Upper lobe of right lung (tissue), 1 donor: ENCODE data around the gene GK. TPM values are rescaled to one million over a fixed set of nuclear protein-coding genes. Genes with fewer than 3 reads are reported as not detected.

ENCODE experiments used
- ATAC-seq: fragments of 200-7000 bp; cut with Tn5 transposase; one replicate; pipeline ENCODE4 v1.9.1; 2020; ENCODE audit warnings: mild to moderate bottlenecking, moderate library complexity
- DNase-seq: peaks from one replicate; pipeline ENCODE4 v3.0.0-alpha.2; 2020
- H3K27ac ChIP-seq: fragments of 200-600 bp; one replicate; pipeline ENCODE4 v1.8.0; 2022
- H3K27me3 ChIP-seq: fragments of 200-600 bp; one replicate; pipeline ENCODE4 v1.8.0; 2022; ENCODE audit warnings: mild to moderate bottlenecking
- H3K36me3 ChIP-seq: fragments of 200-600 bp; one replicate; pipeline ENCODE4 v1.8.0; 2022
- H3K4me1 ChIP-seq: fragments of 200-600 bp; one replicate; pipeline ENCODE4 v1.8.0; 2022
- H3K4me3 ChIP-seq: fragments of 200-600 bp; one replicate; pipeline ENCODE4 v1.8.0; 2022; ENCODE audit warnings: mild to moderate bottlenecking
- H3K9me3 ChIP-seq: fragments of 200-600 bp; one replicate; pipeline ENCODE4 v1.8.0; 2022
- CTCF ChIP-seq: fragments of 200-600 bp; IDR thresholded peaks from one replicate; pipeline ENCODE4 v1.8.0; 2022; ENCODE audit warnings: antibody characterized with exemption
- intact Hi-C: fragments of 100-400 bp; cut with DNase I; formaldehyde crosslinking; loops from one replicate; pipeline ENCODE4 v1.11.0; 2022
- total RNA-seq: library from RNA; stranded (reverse); fragmentation: NEBNext Ultra II Directional; extraction: Animal tissue kit (Norgen Biotek cat#: 25700); gene quantifications from one replicate; pipeline ENCODE4 v1.2.1, GENCODE V29; 2021
- donor health status: DM: no; HTN: yes; CAD: no; lungs with severe emphysema.

The GK gene
- total RNA-seq, 1 donor from 2014 or later: 48.3 TPM

GRCh38 chrX:30714138-30714537 is 60.9 kb downstream of the GK start:
- DNase-seq: no peak
- ATAC-seq: no peak
- no peak overlapping the region for H3K27ac ChIP-seq
- H3K36me3 ChIP-seq: peaks cover 3% of the 10 kb centered on the region
- TF ChIP-seq CTCF: no peak
- H3K27me3 ChIP-seq: no peaks in the 10 kb centered on the region
- H3K4me3 ChIP-seq: no peak overlapping the region
- intact Hi-C loops: no loop called here
- H3K9me3 ChIP-seq: no peaks in the 10 kb centered on the region
- no peaks in the 10 kb centered on the region for H3K4me1 ChIP-seq

- no peak for DNase-seq
- ATAC-seq: no peak
- no peak overlapping the region for H3K4me3 ChIP-seq
- no peaks in the 10 kb centered on the region for H3K4me1 ChIP-seq
- no peak overlapping the region for H3K27ac ChIP-seq
- H3K27me3 ChIP-seq: no peaks in the 10 kb centered on the region
- intact Hi-C loops: no loop called here
- no peaks in the 10 kb centered on the region for H3K9me3 ChIP-seq
- TF ChIP-seq CTCF: no peak
- peaks cover 3% of the 10 kb centered on the region for H3K36me3 ChIP-seq
These were observed 62.8 kb downstream of the GK start for GRCh38 chrX:30715976-30716375.

- no peaks in the 10 kb centered on the region for H3K9me3 ChIP-seq
- no peak for TF ChIP-seq CTCF
- no peaks in the 10 kb centered on the region for H3K36me3 ChIP-seq
- H3K4me1 ChIP-seq: no peaks in the 10 kb centered on the region
- no peak overlapping the region for H3K27ac ChIP-seq
- no peak for DNase-seq
- intact Hi-C loops: no loop called here
- no peaks in the 10 kb centered on the region for H3K27me3 ChIP-seq
- H3K4me3 ChIP-seq: no peak overlapping the region
- ATAC-seq: no peak
These were observed 80.8 kb downstream of the GK start for GRCh38 chrX:30733852-30734660.

GRCh38 chrX:30734782-30735181 is 81.6 kb downstream of the GK start:
- H3K9me3 ChIP-seq: no peaks in the 10 kb centered on the region
- no peaks in the 10 kb centered on the region for H3K36me3 ChIP-seq
- ATAC-seq: no peak
- no peak for TF ChIP-seq CTCF
- no peak for DNase-seq
- intact Hi-C loops: no loop called here
- no peak overlapping the region for H3K4me3 ChIP-seq
- H3K4me1 ChIP-seq: no peaks in the 10 kb centered on the region
- H3K27me3 ChIP-seq: no peaks in the 10 kb centered on the region
- no peak overlapping the region for H3K27ac ChIP-seq

GRCh38 chrX:30735839-30736238 is 82.6 kb downstream of the GK start:
- Histone ChIP-seq H3K36me3 (no peaks in the 10 kb centered on the region), H3K9me3 (no peaks in the 10 kb centered on the region), H3K27me3 (no peaks in the 10 kb centered on the region), H3K4me3 (no peak overlapping the region), H3K27ac (no peak overlapping the region), H3K4me1 (no peaks in the 10 kb centered on the region)
- intact Hi-C loops: no loop called here
- DNase-seq (no peak), ATAC-seq (peak; percentile 80)
- peak; percentile 60 for TF ChIP-seq CTCF
